ENCODE results near the gene WNT11. TPM values are rescaled to one million over a fixed set of nuclear protein-coding genes. Genes with fewer than 3 reads are reported as not detected.

Gene WNT11
- total RNA-seq, 2 donors from 2014 or later = 3.6 to 3.8 TPM

DNA sequence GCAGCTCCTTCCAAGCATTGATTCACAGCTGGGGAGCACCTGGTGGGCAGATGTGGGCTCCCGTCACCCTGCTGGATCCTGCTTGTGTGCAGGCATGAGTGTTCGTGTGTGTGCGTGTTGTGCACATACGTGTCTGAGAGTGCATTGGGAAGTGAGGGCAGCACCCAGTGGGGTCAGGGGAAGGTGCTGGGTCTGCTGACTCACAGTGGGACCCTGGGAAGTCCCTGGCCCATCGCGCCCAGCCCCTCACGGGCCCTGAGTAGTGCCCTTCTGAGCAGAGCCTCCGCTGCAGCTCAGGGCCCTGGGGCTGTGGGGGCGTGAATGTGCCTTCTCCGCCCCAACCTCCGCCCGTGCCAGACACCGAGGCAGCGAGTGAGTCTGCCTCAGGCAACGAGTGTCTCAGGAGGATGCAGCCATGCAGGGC is 36.8 kb downstream of the WNT11 start:
- H3K9ac ChIP-seq (ENCODE audit: low read depth in 2 of 2, low read length in 2 of 2) = no peak overlapping the region
- no peaks in the 10 kb centered on the region for H3K9me3 ChIP-seq
- no peak for TF ChIP-seq CTCF (IDR thresholded peaks at IDR 0.05)
- intact Hi-C loops (cut with DNase I) = no loop called here
- no peak overlapping the region for H3K4me3 ChIP-seq
- no peak overlapping the region for H3K27ac ChIP-seq
- H3K36me3 ChIP-seq = no peaks in the 10 kb centered on the region
- no peaks in the 10 kb centered on the region for H3K4me1 ChIP-seq
- no peak for DNase-seq
- no peaks in the 10 kb centered on the region for H3K27me3 ChIP-seq

- no peak for TF ChIP-seq CTCF (IDR thresholded peaks at IDR 0.05)
- no peaks in the 10 kb centered on the region for H3K4me1 ChIP-seq
- DNase-seq = no peak
- H3K4me3 ChIP-seq = no peak overlapping the region
- H3K27me3 ChIP-seq = no peaks in the 10 kb centered on the region
- no peak overlapping the region for H3K9ac ChIP-seq (ENCODE audit: low read depth in 2 of 2, low read length in 2 of 2)
- no peaks in the 10 kb centered on the region for H3K36me3 ChIP-seq
- H3K9me3 ChIP-seq = no peaks in the 10 kb centered on the region
- no peak overlapping the region for H3K27ac ChIP-seq
- intact Hi-C loops (cut with DNase I) = no loop called here
These were observed 38.7 kb downstream of the WNT11 start for GRCh38 chr11:76167590-76167989.

GRCh38 chr11:76166314-76166713 is 40.0 kb downstream of the WNT11 start:
- H3K9me3 ChIP-seq = no peaks in the 10 kb centered on the region
- no peaks in the 10 kb centered on the region for H3K36me3 ChIP-seq
- H3K27ac ChIP-seq = no peak overlapping the region
- no peaks in the 10 kb centered on the region for H3K27me3 ChIP-seq
- H3K4me1 ChIP-seq = no peaks in the 10 kb centered on the region
- intact Hi-C loops (cut with DNase I) = no loop called here
- DNase-seq = no peak
- H3K4me3 ChIP-seq = no peak overlapping the region
- H3K9ac ChIP-seq (ENCODE audit: low read depth in 2 of 2, low read length in 2 of 2) = no peak overlapping the region
- no peak for TF ChIP-seq CTCF (IDR thresholded peaks at IDR 0.05)

GRCh38 chr11:76164861-76165751 is 41.2 kb downstream of the WNT11 start:
- Histone ChIP-seq H3K27me3 (no peaks in the 10 kb centered on the region), H3K36me3 (no peaks in the 10 kb centered on the region), H3K4me3 (no peak overlapping the region), H3K9me3 (no peaks in the 10 kb centered on the region), H3K9ac (ENCODE audit: low read depth in 2 of 2, low read length in 2 of 2) (no peak overlapping the region), H3K4me1 (no peaks in the 10 kb centered on the region), H3K27ac (no peak overlapping the region)
- intact Hi-C loops (cut with DNase I) = no loop called here
- DNase-seq = no peak
- TF ChIP-seq CTCF (IDR thresholded peaks at IDR 0.05) = no peak

DNA sequence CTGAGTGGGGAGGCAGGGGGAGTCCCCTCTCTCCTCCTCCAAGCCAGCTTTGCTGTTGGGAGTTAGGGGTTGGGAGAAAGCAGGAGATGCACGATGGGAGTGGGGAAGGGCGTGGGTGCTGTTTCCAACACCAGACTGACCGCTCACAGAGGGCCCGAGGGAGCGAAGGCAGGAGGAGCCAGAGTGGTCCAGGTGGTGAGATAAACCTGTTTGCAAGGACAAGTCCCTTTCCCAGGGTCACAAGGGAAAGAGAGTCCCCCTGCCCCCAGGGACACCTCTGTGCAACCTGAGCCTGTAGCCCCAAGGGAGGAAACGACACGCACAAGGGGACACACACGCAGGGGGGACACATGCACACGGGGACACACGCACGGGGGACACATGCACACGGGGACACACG is 42.2 kb downstream of the WNT11 start:
- Histone ChIP-seq H3K9me3 (no peaks in the 10 kb centered on the region), H3K4me1 (no peaks in the 10 kb centered on the region), H3K27me3 (no peaks in the 10 kb centered on the region), H3K36me3 (no peaks in the 10 kb centered on the region), H3K9ac (ENCODE audit: low read depth in 2 of 2, low read length in 2 of 2) (no peak overlapping the region), H3K4me3 (no peak overlapping the region), H3K27ac (no peak overlapping the region)
- intact Hi-C loops (cut with DNase I) = no loop called here
- DNase-seq = no peak
- TF ChIP-seq CTCF (IDR thresholded peaks at IDR 0.05) = no peak
